ENCODE data around the gene DYRK1A. TPM values are rescaled to one million over a fixed set of nuclear protein-coding genes. Genes with fewer than 3 reads are reported as not detected.

DYRK1A gene
- total RNA-seq, 1 donor from 2014 or later, result 82.1 TPM

DNA sequence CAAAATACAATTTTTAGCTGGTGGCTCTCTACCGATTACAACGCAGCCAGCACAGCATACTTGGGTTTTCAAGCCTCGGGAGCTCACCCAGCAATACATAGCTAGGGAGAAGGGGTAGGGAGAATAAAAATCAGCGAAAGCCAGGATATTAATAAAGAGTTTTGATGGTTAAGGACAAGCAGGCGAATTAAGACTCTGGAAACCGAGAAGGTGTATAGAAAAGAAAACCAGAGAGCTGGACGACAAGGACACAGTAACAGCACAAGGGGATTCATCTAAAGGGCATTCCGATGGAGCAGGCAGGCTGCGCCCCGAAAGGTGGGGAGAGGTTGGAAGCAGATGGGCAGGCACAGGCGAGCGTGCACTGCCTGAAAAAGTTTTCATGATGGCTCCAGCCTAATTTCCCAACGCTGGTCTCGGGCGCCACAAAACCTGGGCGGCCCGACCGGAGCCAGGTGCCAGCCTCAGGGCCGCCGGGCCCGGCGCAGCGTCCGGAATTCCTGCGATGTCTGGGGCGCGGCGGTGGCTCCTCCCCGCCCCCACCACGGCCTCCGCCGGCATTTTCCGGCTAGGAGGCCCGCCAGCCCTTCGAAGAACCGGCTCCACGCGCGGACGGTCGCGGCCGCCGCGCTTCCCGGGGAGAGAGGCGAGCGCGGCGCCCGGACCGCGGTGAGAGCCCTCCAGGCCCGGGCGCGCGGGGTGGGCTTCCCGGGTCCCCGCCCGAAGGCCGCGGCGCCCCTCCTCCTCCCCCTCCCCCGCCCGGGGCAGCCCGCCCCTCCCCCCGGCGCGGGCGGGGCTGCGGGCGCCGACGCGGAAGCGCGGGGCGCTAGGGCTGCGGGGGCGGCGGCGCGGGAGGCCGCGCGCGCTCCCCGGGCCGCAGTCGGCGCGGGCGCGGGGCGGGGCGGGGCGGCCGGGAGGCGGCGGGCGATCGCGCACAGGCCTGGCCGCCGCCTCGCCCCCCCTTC lies 774 bp upstream of the DYRK1A start:
- peak; percentile 31 for DNase-seq

DNA sequence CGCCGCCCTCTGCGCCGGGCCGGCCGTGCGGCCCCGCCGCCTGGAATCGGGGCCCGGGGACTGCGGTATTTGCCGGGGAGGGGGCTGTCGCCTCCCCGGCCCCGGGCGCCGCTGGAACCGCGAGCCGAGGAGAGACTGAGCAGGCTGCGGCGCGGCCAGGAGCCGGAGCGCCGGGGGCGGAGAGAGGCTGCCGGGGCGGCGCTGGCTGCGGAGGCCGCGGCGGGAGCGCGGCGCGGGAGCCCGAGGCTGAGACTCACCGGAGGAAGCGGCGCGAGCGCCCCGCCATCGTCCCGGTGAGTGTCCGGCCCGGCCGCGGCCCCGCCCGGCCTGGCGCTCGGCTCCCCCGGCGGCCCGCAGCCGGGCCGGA lies 746 bp downstream of the DYRK1A start:
- no peak for DNase-seq

- no peak for DNase-seq
Observed at GRCh38 chr21:37367703-37368540, 1.3 kb downstream of the DYRK1A start.

GRCh38 chr21:37368541-37369279 lies 2.1 kb downstream of the DYRK1A start:
- DNase-seq, result peak; percentile 29

DNA sequence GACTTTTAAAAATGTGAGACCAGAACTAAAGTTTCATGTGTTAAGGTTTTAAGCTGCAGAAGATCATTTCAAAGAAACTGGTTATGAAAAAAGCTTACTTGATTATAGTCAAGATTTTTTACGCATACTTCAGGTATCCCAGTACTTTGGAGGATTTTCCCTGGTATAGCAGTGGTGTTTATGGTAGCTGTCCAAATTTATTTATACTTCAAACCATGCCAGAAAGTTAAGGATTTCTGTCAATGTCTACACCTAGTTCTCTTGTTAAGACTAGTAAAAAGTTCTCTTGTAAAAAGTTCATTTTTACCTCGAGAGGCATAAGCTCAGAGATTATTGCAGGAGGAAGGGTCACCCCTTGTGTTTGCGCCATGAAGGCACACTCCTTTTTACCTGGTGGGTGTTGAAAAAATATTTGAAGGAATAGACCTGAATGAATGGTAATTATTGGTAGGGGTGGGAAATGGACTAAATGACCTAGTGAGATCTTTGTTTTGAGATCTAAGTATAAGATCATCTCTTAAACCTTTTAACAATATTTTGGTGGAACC lies 2.8 kb downstream of the DYRK1A start:
- no peak for DNase-seq

GRCh38 chr21:37370152-37371040 lies 3.8 kb downstream of the DYRK1A start:
- DNase-seq, result no peak

DNA sequence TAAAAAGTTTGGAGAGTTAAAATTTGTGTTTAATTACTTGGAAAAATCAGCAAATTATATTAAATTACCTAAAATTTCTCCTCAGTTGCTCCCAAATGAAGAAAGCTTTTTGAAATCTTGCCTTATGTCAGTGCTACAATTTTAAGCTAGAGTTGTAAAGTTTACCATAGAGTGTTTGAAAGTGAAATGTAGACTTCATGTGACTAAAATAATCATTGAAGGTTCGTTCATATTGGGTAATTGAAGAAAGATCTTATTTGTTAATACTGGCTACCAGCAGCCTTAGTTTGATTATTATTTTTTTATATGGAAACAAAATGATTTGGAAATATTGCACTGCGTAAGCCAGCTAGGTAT lies 4.4 kb downstream of the DYRK1A start:
- no peak for DNase-seq

DNA sequence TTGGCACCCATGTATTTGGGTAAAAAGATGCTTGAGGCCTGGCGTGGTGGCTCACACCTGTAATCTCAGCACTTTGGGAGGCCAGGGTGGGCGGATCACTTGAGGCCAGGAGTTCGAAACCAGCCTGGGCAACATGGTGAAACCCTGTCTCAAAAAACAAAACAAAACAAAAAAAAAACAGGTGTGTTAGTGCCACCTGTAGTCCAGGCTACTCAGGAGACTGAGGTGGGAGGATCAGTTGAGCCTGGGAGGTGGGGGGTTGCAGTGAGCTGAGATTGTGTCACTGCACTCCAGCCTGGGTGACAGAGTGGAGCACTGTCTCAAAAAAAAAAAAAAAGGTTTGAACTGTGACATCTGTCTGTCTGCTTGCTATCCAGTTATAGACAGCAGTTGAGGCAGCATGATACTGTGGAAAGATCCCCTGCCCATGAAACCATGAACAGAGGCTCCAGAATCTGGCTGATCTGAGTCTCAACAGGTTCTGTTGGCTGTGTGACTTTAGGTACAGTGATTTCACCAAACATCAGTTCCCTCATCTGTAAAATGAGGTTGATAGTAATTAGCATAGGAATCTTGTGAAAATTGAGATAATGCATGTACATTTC lies 5.7 kb downstream of the DYRK1A start:
- DNase-seq, result no peak

DNA sequence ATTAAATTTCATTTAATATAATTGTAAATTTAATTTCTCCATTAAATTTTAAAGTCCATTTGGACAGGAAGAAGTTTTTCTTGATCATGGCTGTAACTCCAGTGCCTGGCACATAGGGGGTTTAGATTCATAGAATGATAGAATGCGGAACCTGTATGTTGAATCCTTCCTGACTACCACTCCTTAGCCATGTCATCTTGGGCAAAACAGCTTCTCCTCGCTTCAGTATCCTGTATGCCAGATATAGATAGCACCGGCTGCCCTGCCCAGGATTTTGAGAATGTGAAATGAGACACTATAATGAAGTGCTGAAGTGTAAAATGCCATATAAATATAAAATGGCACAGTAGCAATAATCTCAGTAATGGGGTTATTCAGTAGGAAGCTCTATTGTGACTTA lies 6.4 kb downstream of the DYRK1A start:
- no peak for DNase-seq

DNA sequence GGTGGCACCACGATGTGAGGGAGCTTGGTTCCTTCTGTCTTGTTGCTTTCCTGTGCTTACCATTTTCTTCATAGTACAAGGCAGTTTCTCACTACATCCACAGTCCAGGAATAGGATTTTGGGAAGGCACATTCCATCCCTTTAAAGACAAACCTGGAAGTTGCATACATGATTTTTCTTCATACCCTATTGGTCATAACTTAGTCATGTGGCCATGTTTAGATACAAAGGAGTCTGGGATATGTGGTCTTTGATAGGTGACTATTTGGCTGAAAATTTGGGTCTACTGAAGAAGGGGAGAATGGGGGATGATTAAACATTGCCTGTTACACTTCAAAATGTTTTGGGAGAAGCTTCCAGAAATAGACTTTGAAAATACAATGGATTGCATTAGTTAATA lies 7.0 kb downstream of the DYRK1A start:
- no peak for DNase-seq

DNA sequence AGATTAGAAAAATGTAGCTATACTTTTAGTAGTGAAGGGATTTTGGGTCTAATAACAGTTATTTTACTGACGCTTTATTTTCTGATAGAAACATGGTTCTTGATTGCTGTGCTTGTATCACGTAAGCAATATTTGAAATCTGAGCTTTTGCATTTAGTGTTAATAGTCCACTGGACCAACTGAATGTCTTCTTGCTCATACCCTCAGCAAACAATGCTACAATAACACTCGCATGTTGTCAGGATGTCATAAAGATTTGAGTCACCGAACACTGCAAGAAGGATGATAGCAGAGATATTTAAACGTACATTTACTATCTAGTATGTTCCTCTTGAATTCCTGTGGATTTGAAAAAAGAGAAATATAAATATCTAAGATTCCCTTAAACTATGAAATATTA lies 7.5 kb downstream of the DYRK1A start:
- DNase-seq, result no peak

- no peak for DNase-seq
Observed at GRCh38 chr21:37375866-37376574, 9.4 kb downstream of the DYRK1A start.

GRCh38 chr21:37378700-37379139 lies 12.1 kb downstream of the DYRK1A start:
- no peak for DNase-seq

DNA sequence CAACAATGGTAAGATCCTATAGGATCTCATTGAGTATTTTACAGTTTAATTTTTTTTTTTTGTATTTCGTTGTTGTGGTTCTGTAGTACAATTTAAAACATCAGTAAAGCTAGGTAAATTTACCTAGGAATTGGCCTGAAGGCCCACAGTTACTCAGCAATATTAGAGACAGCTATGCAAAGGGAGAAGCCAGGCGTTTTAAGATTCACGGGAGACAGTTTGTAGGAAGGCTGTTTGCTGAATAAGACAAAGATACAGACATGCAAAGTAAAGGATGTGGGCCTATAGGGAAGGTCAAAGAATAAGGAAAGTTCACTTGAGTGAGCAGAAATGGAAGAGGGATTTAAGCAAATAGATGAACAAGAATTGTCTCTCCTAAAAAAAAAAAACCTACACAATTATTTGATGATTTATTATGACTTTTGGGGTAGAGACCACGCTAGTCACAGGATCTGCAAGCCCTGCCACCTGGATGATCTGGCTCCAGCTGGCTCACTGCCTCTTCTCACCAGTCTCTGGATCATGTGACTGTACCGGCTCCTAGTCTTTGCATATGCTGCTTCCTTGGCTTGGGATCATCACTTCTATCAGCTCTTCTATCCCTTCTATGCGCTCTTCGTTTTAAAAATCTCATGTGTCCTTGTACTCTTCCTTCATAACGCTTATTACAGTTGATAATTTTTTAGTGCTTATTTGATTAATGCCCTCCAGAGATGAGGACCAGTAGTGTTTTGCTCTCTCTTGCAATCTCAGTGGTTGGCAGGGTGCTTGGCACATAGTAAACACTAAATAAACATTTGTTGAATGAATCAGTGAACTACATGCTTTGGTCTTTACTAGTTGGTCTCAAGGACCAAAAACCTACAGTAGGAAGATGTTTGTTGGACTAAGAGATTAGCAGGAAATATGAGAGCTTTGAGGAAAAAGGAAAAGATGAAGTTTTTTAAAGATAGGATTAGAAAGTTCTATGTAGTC lies 14.1 kb downstream of the DYRK1A start:
- DNase-seq, result no peak

- DNase-seq, result no peak
Observed at GRCh38 chr21:37381883-37382585, 15.5 kb downstream of the DYRK1A start.

- no peak for DNase-seq
Observed at GRCh38 chr21:37383086-37383485, 16.5 kb downstream of the DYRK1A start.

DNA sequence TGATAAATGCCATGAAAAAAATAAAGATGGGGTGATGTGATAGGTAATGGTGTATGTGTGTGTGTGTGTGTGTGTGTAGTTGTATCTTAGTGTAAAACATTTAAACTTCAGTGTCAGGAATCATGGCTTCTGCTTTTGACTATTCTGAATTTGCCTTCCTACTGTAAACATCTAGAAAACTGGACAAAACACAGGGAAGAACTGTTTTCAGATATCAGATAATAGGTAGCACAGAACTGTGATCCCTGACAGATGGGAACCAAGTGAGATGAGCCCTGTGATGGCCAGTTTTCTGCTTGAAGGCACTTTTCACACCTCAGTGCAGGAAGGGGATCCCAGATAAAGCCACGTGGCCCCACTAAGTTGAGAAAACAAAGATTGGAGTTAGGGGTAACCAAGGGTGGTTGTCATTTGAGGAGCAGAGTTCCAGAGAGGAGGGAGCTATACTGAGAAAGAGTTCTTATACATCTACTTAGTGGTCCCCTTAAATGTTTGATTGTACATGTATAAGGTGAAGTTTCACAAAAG lies 17.3 kb downstream of the DYRK1A start:
- no peak for DNase-seq

- no peak for DNase-seq
Observed at GRCh38 chr21:37384416-37384815, 17.8 kb downstream of the DYRK1A start.
